K562 (cell line): ENCODE measurements around the gene RARRES2. TPM values are rescaled to one million over a fixed set of nuclear protein-coding genes. Genes with fewer than 3 reads are reported as not detected.

Source experiments
- CHCHD3 ChIP-seq: fragments of 250-450 bp; sonication (Bioruptor Pico); IDR thresholded peaks from 2 replicates; pipeline ENCODE4 v2.1.2; 2022; ENCODE audit warnings: mild to moderate bottlenecking
- DMBX1 ChIP-seq: fragments of 250-450 bp; sonication (Bioruptor Pico); IDR thresholded peaks from 2 replicates; pipeline ENCODE4 v1.8.0; 2022; ENCODE audit warnings: inconsistent platforms, mild to moderate bottlenecking, moderate library complexity, borderline replicate concordance
- EWSR1 ChIP-seq: fragments of 450-650 bp; IDR thresholded peaks from 2 replicates; pipeline ENCODE4 v1.6.1; 2018; ENCODE audit warnings: borderline replicate concordance, mild to moderate bottlenecking, low read depth, moderate library complexity; ENCODE audit not compliant: partially characterized antibody
- RCOR1 ChIP-seq, 2 experiments: IDR thresholded peaks; 2 replicates each; pipeline ENCODE4 v1.6.1; 2012; ENCODE audit warnings: low read depth in 2 of 2, low read length in 2 of 2, borderline replicate concordance in 1 of 2, improper control_type of control experiment in 1 of 2
- SMARCB1 ChIP-seq: IDR thresholded peaks from 2 replicates; pipeline ENCODE4 v1.6.1; 2011; ENCODE audit warnings: improper control_type of control experiment, low read depth; ENCODE audit not compliant: insufficient read length
- SRF ChIP-seq, 2 experiments: fragments of 250-450, 450-650 bp in 1 of 2; sonication (Bioruptor Pico) in 1 of 2; sonication (generic) in 1 of 2; formaldehyde crosslinking; IDR thresholded peaks; 2 replicates each; pipeline versions ENCODE4 v1.5.0 to v1.5.1; 2020 to 2022; ENCODE audit warnings: mild to moderate bottlenecking in 1 of 2, missing genetic modification reagents in 1 of 2
- TAF9B ChIP-seq: fragments of 450-650 bp; IDR thresholded peaks from 2 replicates; pipeline ENCODE4 v1.6.1; 2018; ENCODE audit warnings: mild to moderate bottlenecking; ENCODE audit not compliant: partially characterized antibody
- TEAD1 ChIP-seq, 2 experiments: fragments of 450-650 bp in 1 of 2; sonication (generic) in 1 of 2; formaldehyde crosslinking; IDR thresholded peaks; 2 replicates each; pipeline versions ENCODE4 v1.4.0 to v1.8.0; 2020 to 2022; ENCODE audit warnings: mild to moderate bottlenecking in 2 of 2, missing genetic modification reagents in 1 of 2
- TRIM28 ChIP-seq: fragments of 450-650 bp; IDR thresholded peaks from 2 replicates; pipeline ENCODE4 v1.6.1; 2017
- XRCC4 ChIP-seq: IDR thresholded peaks from one replicate; pipeline ENCODE4 v1.6.1; 2011; ENCODE audit not compliant: insufficient read depth, insufficient read length; ENCODE audit errors: extremely low read depth
- ZNF133 ChIP-seq: fragments of 250-450 bp; sonication (Bioruptor Pico); IDR thresholded peaks from 2 replicates; pipeline ENCODE4 v1.4.0; 2020; ENCODE audit warnings: mild to moderate bottlenecking
- ZNF184 ChIP-seq: sonication (generic); formaldehyde crosslinking; IDR thresholded peaks from 2 replicates; pipeline ENCODE4 v1.5.0; 2020; ENCODE audit warnings: missing genetic modification reagents
- ZNF354B ChIP-seq: fragments of 250-450 bp; sonication (Bioruptor Pico); IDR thresholded peaks from 2 replicates; pipeline ENCODE4 v1.4.0; 2020
- ZNF408 ChIP-seq: fragments of 250-450 bp; sonication (Bioruptor Pico); IDR thresholded peaks from 2 replicates; pipeline ENCODE4 v1.4.0; 2020; ENCODE audit warnings: low read depth, mild to moderate bottlenecking, moderate library complexity
- ZNF77 ChIP-seq: fragments of 250-450 bp; sonication (Bioruptor Pico); IDR thresholded peaks from 2 replicates; pipeline ENCODE4 v1.5.0; 2020
- polyA plus RNA-seq, 8 experiments: library from polyadenylated mRNA; depleted of rRNA in 4 of 8; stranded (reverse) in 5 of 8; unstranded in 3 of 8; fragments of >200 nt; fragmentation: Nextera tagmentation in 2 of 8; fragmentation: Illumina TruSeq in 1 of 8; extraction: Ambion mirVana in 2 of 8; extraction: Trizol in 1 of 8; gene quantifications; 2 replicates each; pipeline versions ENCODE4 v1.2.1 to v1.2.3, GENCODE V29; 2011 to 2014; ENCODE audit warnings: inconsistent platforms in 1 of 8, missing spikeins in 1 of 8
- total RNA-seq, 7 experiments: library from RNA; depleted of rRNA in 6 of 7; stranded (reverse); fragments of >200 nt in 6 of 7; fragmentation: Illumina TruSeq in 2 of 7; extraction: Trizol in 2 of 7; gene quantifications; 2 replicates each; pipeline versions ENCODE4 v1.2.1 to v1.2.3, GENCODE V29; 2011 to 2021; ENCODE audit warnings: low replicate concordance in 1 of 7
- TF ChIP-seq, protein P1 (sequence below): fragments of 250-450 bp; sonication (Bioruptor Pico); IDR thresholded peaks from 2 replicates; pipeline ENCODE4 v1.5.0; 2020; ENCODE audit warnings: mild to moderate bottlenecking
- TF ChIP-seq, protein P2 (sequence below): sonication (generic); formaldehyde crosslinking; IDR thresholded peaks from 2 replicates; pipeline ENCODE4 v1.8.1; 2023; ENCODE audit warnings: missing genetic modification reagents, mild to moderate bottlenecking, borderline replicate concordance
- TF ChIP-seq, protein P3 (sequence below): IDR thresholded peaks from 2 replicates; pipeline ENCODE4 v1.6.1; 2012; ENCODE audit warnings: low read depth, low read length, improper control_type of control experiment, borderline replicate concordance
- TF ChIP-seq, protein P4 (sequence below): IDR thresholded peaks from 2 replicates; pipeline ENCODE4 v1.6.1; 2011; ENCODE audit warnings: borderline replicate concordance, low read depth, mild to moderate bottlenecking, moderate library complexity, low read length; ENCODE audit not compliant: insufficient read depth, poor library complexity, severe bottlenecking

RARRES2 gene
- total and polyA plus RNA-seq, 9 of the 15 experiments (the other 6 are each of a cell fraction or from before 2014, with no cell fraction given): 0.11 to 1.7 (median 0.23) TPM; not detected in 6

DNA sequence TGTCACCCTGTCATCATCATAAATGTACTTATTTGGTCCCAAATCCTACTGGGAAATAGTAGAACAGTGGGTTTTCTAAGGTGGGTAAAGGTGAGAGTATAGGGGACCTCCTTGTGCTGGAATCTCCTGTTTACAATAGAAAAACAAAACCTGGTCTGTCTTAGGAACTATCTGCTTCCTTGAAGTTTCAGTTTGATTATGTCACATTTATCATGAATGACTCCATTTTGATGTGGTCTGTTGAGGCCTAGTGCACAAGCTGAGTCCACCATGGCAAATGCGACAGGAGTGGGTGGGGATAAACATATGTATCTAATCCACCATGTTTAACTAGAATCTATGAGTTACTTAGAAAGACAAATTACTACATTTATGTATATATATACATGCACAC is 14.2 kb upstream of the RARRES2 start (continued):
- TF ChIP-seq, protein P1, sequence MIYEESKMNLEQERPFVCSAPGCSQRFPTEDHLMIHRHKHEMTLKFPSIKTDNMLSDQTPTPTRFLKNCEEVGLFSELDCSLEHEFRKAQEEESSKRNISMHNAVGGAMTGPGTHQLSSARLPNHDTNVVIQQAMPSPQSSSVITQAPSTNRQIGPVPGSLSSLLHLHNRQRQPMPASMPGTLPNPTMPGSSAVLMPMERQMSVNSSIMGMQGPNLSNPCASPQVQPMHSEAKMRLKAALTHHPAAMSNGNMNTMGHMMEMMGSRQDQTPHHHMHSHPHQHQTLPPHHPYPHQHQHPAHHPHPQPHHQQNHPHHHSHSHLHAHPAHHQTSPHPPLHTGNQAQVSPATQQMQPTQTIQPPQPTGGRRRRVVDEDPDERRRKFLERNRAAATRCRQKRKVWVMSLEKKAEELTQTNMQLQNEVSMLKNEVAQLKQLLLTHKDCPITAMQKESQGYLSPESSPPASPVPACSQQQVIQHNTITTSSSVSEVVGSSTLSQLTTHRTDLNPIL (CRISPR knock-in tag): 0 out of 2 replicates have a peak, but pooled peaks have one; percentile 60
- TF ChIP-seq ZNF354B (CRISPR knock-in tag) (no peak), ZNF408 (CRISPR knock-in tag) (no peak), ZNF184 (no peak), SMARCB1 (no peak), SRF (CRISPR knock-in tag; IDR thresholded peaks at IDR 0.05) (no peak), XRCC4 (no peak), RCOR1 (IDR thresholded peaks at IDR 0.05; ENCODE audit: borderline replicate concordance in 1 of 2, low read depth in 2 of 2, low read length in 2 of 2) (no peak), TRIM28 (no peak), ZNF77 (no peak), ZNF133 (CRISPR knock-in tag) (no peak), TEAD1 (CRISPR knock-in tag; IDR thresholded peaks at IDR 0.05) (peak in 1 of 2 experiments; percentile 80; a peak in 1 of 4 replicates), CHCHD3 (CRISPR knock-in tag) (no peak), EWSR1 (no peak), TAF9B (no peak), DMBX1 (CRISPR knock-in tag) (peak; percentile 72; the same call in 1 of the 2 replicates)
- TF ChIP-seq, protein P2, sequence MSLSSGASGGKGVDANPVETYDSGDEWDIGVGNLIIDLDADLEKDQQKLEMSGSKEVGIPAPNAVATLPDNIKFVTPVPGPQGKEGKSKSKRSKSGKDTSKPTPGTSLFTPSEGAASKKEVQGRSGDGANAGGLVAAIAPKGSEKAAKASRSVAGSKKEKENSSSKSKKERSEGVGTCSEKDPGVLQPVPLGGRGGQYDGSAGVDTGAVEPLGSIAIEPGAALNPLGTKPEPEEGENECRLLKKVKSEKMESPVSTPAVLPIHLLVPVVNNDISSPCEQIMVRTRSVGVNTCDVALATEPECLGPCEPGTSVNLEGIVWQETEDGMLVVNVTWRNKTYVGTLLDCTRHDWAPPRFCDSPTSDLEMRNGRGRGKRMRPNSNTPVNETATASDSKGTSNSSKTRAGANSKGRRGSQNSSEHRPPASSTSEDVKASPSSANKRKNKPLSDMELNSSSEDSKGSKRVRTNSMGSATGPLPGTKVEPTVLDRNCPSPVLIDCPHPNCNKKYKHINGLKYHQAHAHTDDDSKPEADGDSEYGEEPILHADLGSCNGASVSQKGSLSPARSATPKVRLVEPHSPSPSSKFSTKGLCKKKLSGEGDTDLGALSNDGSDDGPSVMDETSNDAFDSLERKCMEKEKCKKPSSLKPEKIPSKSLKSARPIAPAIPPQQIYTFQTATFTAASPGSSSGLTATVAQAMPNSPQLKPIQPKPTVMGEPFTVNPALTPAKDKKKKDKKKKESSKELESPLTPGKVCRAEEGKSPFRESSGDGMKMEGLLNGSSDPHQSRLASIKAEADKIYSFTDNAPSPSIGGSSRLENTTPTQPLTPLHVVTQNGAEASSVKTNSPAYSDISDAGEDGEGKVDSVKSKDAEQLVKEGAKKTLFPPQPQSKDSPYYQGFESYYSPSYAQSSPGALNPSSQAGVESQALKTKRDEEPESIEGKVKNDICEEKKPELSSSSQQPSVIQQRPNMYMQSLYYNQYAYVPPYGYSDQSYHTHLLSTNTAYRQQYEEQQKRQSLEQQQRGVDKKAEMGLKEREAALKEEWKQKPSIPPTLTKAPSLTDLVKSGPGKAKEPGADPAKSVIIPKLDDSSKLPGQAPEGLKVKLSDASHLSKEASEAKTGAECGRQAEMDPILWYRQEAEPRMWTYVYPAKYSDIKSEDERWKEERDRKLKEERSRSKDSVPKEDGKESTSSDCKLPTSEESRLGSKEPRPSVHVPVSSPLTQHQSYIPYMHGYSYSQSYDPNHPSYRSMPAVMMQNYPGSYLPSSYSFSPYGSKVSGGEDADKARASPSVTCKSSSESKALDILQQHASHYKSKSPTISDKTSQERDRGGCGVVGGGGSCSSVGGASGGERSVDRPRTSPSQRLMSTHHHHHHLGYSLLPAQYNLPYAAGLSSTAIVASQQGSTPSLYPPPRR (CRISPR knock-in tag): no peak
- TF ChIP-seq, protein P3, sequence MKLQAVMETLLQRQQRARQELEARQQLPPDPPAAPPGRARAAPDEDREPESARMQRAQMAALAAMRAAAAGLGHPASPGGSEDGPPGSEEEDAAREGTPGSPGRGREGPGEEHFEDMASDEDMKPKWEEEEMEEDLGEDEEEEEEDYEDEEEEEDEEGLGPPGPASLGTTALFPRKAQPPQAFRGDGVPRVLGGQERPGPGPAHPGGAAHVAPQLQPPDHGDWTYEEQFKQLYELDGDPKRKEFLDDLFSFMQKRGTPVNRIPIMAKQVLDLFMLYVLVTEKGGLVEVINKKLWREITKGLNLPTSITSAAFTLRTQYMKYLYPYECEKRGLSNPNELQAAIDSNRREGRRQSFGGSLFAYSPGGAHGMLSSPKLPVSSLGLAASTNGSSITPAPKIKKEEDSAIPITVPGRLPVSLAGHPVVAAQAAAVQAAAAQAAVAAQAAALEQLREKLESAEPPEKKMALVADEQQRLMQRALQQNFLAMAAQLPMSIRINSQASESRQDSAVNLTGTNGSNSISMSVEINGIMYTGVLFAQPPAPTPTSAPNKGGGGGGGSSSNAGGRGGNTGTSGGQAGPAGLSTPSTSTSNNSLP: no peak
- TF ChIP-seq, protein P4, sequence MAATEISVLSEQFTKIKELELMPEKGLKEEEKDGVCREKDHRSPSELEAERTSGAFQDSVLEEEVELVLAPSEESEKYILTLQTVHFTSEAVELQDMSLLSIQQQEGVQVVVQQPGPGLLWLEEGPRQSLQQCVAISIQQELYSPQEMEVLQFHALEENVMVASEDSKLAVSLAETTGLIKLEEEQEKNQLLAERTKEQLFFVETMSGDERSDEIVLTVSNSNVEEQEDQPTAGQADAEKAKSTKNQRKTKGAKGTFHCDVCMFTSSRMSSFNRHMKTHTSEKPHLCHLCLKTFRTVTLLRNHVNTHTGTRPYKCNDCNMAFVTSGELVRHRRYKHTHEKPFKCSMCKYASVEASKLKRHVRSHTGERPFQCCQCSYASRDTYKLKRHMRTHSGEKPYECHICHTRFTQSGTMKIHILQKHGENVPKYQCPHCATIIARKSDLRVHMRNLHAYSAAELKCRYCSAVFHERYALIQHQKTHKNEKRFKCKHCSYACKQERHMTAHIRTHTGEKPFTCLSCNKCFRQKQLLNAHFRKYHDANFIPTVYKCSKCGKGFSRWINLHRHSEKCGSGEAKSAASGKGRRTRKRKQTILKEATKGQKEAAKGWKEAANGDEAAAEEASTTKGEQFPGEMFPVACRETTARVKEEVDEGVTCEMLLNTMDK: no peak
